ENCODE measurements around the gene PA2G4.
"Not testable (repeated sequence)": the region's sequence is repeated elsewhere in the genome, so short reads cannot be mapped to it uniquely, and the experiment has no call there.

Gene PA2G4

DNA sequence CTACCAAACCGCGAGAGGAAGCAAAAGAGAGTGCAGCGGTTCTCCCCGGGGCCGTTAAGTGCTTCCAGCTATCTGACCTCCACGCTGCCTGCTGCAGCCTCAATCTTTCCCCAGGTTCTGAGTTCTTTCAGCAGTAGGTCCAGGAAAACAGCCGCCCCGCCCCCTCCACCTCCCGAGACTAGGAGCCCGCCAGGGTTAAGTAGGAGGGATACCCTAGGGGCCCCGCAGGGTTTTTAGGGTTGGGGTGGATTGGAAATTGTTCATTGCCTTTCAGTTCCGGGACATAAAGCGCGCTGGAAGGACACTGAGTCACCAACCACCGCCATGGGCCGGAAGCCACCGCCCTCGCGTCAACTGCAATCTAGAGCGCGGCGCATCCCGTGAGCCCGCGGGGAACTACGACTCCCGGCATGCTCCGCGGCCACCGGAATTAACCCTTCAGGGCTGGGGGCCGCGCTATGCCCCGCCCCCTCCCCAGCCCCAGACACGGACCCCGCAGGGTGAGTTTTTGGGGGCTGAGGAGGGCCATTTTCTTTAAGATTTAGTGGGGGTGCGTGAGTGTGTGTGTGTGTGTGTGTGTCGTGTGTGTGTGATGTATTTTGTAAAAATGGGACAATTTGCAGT lies 47.9 kb downstream of the PA2G4 start, which contains the start of gene MYL6B:
TSS of gene MYL6B (plus strand) at position 456 of the 624 bp plus-strand sequence. CDS start 1,332 bp downstream, outside the sequence.
- in situ Hi-C loops (cut with MboI; ENCODE audit: low sequenced_read_pairs) = no loop called here

DNA sequence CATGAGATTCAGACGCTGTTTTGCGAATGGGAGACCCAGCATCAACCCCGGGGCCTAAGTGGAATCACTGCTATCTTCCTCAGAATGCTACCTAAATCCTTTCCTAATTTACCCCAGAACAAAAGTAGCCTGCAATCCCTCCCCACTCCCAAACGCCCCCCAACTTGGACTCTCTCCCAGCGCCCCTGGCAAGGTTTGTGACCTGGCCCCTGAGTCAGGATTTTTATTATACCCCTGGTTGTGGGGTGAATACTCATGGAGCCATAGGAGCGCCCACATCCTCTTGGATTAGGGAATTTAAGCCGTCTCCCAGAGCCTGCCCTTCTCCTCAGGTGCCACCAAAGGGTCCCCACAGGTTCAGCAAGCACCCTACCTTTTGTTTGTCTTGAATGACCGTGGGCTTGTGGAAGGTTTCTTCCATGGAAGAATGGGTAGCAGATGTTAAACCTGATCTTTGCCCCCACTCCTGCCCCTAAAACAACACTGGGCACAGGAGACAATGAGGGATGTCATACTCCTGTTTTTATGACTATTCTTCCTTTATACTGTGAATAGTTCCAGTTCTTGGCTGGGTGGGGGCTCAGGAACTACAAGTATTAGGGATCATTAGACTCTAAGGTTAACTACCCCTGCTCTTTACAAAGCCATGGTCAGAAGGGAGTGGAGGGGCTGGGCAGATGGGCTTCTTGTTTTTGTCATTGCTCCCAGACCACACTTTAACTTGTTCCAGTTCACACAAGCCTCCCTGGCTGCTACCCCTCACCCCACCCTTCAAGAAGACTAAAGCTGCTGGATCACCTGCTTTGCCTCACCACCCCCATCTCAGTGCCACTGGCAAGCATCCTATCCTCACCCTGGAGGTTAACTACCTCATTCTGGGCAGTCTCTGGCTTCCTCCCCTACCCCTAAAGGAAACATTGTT lies 48.7 kb downstream of the PA2G4 start:
- in situ Hi-C loops (cut with MboI; ENCODE audit: low sequenced_read_pairs) = no loop called here

DNA sequence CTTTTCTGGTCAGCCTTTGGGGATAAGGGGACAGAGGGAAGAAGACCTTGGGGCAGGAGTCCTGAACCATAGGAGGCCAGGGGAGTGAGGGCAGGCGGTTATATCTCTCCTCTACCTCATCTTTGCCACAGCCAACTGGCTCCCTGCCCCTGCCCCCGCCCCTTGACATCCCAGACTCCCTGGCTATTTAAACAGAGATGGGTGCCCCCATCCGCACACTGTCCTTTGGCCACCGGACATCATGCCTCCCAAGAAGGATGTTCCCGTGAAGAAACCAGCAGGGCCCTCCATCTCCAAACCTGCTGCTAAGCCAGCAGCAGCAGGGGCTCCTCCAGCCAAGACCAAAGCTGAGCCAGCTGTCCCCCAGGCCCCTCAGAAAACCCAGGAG lies 49.3 kb downstream of the PA2G4 start:
- in situ Hi-C loops (cut with MboI; ENCODE audit: low sequenced_read_pairs) = no loop called here

DNA sequence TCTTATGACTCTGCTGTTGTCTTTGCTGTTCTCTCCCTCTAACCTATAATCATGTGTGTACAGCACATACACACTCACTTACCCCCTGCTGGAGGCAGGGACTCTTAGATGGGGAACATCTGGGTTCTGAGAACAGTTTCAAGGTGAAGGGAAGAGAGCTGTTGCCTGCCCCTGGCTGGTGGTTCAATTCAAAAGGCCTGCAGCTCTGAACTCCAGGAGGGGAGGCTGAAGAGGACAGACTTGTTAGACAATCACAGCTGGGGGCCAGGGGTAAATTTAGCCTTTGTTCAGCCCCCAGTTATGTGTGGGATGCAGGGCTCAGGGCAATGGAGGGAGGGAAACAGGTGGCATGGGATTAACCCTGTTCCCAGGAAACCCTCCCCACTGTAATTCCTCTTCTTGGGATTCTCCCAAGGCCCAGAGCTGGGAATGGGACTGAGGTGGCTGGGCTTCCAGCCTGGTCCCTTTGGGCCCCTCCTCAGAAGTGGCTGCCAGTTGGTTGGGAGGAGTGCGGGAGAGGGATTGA lies 50.0 kb downstream of the PA2G4 start:
- in situ Hi-C loops (cut with MboI; ENCODE audit: low sequenced_read_pairs) = no loop called here

DNA sequence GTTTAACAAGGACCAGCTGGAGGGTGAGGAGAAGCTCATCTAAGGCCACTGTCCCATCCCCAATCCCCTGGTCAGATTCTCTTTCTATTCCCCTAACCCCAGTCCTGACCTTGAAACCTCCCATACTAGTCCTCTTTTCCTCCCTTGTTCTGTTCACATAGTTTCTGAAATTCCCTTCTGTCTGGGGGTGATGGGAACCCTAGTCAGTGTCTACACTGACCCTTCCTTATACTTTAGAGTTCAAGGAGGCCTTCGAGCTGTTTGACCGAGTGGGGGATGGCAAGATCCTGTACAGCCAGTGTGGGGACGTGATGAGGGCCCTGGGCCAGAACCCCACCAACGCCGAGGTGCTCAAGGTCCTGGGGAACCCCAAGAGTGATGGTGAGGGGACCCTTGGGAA lies 50.5 kb downstream of the PA2G4 start:
- in situ Hi-C loops (cut with MboI; ENCODE audit: low sequenced_read_pairs) = no loop called here

DNA sequence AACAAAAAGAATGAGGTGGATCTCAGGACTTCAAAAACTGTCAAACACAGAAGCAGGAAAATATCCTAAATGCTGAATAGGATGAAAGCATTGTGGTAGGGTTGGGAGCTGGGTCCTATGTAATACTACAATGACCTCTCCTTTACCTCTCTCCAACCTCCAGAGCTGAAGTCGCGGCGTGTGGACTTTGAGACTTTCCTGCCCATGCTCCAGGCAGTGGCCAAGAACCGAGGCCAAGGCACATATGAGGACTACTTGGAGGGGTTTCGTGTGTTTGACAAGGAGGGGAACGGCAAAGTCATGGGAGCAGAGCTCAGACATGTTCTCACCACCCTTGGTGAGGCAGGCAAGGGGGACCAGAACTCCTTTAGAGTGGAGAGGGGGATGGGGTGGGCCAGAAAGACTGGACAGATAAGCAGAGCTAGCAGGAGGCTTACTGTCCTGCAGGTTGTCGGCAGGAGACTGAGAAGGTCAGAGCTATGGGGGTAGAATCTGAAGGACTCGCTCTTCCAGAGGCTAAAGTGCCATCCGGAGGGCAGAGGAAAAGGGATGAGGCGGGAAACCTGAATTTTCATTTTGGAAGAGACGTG lies 51.0 kb downstream of the PA2G4 start:
- in situ Hi-C loops (cut with MboI; ENCODE audit: low sequenced_read_pairs) = no loop called here

DNA sequence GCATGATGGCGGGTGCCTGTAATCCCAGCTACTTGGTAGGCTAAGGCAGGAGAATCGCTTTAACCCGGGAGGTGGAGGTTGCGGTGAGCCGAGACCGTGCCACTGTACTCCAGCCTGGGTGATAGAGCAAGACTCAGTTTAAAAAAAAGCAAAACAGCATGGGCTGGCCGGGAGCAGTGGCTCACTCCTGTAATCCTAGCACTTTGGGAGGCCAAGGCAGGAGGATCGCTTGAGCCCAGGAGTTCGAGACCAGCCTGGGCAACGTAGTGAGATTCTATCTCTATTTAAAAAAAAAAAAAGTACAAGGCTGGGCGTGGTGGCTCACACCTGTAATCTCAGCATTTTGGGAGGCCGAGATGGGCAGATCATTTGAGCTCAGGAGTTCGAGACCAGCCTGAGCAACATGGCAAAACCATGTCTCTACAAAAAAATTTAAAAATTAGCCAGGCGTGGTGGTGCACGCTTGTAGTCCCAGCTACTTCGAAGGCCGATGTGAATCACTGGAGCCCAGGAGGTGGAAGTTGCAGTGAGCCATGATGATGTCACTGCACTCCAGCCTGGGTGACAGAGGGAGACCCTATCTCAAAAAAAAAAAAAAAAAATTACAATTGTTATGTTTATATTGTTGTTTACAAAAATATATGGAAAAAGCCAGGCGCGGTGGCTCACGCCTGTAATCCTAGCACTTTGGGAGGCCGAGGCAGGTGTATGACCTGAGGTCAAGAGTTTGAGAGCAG lies 52.3 kb downstream of the PA2G4 start:
- in situ Hi-C loops (cut with MboI; ENCODE audit: low sequenced_read_pairs) = not testable (repeated sequence)

DNA sequence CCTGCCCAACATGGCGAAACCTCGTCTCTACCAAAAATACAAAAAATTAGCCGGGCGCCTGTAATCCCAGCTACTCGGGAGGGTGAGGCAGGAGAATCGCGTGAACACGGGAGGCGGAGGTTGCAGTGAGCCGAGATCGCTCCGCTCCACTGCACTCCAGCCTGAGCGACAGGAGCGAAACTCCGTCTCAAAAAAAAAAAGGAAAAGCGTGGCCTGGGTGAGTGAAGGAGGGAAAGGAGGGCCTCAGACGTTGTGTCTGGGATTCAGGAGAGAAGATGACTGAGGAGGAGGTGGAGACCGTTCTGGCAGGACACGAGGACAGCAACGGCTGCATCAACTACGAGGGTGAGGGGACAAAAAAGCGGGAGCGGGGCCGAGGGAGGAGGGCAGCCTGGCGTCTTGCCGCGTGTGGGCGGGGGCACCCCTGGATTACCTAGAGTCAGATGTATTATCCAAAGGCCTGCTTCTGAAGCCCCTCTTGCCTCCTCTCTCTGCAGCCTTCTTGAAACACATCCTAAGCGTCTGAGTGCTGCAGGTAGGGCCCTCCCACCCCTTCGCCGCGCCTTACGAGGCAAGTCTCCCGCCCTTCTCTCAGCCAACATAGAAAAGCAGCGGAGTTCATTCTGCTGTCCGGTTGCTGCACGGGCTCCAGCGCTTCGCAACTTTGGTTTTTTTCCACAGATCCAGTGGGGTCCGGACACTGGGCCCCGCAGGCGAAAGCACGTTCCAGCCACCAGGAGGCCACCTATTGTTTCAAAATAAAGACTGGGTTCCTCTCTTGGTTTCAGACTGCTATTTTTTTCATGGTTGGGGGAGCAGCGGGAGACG lies 53.1 kb downstream of the PA2G4 start:
- in situ Hi-C loops (cut with MboI; ENCODE audit: low sequenced_read_pairs) = no loop called here

DNA sequence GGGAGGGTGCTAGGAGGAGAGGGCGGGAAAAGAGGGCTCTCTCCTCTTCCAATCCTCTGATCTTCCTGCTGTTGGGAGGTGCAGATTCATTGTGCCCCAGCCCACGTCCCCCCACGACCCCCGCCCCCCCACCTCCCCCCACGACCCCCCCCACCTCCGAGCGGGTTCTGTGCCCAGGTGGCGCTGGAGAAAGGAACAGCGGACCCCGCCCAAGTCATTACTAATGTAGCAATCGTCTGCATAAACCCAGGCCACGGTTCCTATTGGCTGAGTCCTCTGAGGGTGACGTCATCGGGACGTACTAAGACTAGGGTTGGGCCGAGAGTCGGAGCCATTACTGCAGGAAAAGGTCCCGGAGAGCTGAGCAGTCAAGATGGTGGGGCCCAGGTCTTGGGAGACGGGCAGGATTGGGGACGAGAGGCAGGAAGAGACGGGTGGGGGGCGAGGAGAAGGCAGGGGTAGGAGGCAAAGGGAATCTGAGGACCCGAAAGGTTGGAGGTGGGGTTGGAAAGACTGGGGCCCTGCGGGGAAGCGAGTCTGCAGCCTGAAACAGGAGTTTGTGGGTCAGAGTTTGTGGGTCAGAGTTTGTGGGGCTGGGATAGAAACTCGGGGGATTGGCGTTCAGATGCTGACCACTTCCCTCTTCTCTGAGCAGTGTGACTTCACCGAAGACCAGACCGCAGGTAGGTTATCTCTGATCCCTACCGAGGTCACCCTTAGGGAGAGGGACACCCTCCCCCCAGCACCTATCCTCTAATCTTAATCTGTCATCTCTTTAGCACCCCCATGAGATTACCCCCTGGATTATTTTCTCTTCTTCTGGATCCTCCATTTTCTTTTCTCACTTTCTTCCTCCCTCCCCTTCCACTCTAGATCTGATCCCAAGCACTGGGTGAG lies 53.9 kb downstream of the PA2G4 start, which contains the start of gene MYL6:
TSS of gene MYL6 (plus strand) at position 331 of the 897 bp plus-strand sequence. CDS start at position 374, 43 bp downstream.
- in situ Hi-C loops (cut with MboI; ENCODE audit: low sequenced_read_pairs) = no loop called here

DNA sequence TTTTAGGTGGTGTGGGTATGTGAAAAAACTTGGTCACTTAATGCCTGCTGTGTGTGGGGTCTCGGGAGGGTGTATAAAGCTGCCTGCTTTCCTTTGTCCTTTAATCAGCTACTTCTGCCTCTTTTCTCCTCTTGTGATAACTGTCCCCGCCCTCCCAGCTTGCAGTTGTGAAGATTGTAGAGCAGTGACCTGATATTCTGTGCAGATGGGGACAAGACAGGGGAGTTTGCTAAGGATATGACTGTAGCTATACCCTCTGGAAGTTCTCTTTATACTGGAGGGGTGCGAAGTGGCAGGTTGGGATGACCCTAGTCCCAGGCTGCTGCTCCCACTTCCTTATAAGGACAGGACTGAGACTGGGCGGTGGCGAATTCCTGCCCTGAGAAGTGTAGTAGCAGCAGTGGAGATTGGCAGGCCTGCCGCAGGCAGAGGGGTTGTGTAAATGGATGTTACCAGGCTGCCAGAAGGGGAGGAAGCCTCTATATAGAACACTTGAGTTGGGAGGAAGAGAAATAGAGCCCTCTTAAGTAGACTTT lies 54.6 kb downstream of the PA2G4 start:
- in situ Hi-C loops (cut with MboI; ENCODE audit: low sequenced_read_pairs) = no loop called here

DNA sequence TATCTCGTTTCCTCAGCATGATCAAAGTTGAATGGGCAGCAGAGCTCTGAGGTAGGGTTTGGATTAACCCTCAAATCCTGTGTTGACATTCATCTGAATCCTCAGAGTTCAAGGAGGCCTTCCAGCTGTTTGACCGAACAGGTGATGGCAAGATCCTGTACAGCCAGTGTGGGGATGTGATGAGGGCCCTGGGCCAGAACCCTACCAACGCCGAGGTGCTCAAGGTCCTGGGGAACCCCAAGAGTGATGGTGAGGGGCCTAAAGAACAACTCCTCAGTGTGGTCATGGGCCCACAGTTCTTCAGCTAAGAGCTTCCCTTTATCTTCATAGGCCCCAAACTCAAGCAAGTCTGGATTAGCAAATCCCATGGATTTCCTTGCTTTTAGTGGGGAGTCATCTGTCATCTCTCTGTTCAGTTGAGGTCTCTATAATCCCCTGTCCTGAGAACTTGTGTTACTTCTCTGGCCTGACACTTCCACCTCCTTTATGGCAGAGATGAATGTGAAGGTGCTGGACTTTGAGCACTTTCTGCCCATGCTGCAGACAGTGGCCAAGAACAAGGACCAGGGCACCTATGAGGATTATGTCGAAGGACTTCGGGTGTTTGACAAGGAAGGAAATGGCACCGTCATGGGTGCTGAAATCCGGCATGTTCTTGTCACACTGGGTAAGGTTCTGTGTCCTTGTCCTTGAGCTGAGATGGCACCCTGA lies 55.3 kb downstream of the PA2G4 start:
- in situ Hi-C loops (cut with MboI; ENCODE audit: low sequenced_read_pairs) = no loop called here

DNA sequence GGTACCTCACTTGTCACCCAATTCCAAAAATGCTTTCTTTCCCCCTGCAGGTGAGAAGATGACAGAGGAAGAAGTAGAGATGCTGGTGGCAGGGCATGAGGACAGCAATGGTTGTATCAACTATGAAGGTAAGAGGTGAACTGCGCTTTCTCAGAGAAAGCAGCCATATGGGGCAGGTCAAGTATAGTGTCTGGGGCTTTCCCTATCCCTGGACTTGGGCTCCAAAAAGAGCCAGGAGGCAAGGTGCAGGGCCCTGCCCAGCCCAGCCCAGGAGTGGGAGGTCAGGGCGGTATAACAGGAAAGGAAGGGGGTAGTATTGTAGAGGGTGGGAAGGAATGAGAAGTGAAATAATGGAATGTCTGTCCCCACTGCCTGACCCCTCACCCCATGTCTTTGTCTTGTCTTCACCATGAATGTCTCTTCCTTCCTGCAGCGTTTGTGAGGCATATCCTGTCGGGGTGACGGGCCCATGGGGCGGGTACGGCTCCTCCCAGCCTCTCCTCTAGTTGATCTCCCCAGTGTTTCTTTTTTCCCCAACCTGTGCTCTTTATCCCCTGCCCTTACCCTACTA lies 55.9 kb downstream of the PA2G4 start:
- in situ Hi-C loops (cut with MboI; ENCODE audit: low sequenced_read_pairs) = no loop called here

DNA sequence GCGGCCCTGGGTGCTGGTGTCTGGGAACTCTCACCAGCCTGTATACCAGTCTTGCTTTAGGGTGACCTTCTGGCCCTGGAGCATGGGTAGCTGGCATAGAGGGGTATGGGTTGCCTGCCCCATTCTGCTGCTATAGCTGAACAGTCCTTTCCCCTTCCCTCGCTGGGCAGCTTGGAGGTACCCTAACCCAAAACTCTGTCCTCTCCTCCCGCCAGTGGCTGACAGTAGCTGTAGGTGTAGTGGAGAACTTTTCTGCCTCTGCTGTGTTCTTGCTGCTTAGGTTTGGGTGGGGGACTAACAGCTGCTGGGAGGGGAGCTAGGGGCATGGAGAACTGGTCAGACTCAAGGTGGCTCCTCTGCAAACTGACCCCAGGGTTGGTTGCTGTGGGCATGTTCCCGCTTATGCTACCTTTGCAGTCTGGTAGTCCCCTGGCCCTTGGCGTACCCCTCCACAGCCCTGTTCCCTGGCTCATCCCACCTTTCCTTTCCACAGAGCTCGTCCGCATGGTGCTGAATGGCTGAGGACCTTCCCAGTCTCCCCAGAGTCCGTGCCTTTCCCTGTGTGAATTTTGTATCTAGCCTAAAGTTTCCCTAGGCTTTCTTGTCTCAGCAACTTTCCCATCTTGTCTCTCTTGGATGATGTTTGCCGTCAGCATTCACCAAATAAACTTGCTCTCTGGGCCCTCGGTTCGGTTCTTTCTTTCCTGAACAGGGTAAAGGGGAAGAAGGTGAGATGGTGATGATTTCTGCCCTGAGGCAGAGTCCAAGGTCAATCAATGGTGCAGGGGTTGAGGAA lies 56.7 kb downstream of the PA2G4 start:
- in situ Hi-C loops (cut with MboI; ENCODE audit: low sequenced_read_pairs) = no loop called here

DNA sequence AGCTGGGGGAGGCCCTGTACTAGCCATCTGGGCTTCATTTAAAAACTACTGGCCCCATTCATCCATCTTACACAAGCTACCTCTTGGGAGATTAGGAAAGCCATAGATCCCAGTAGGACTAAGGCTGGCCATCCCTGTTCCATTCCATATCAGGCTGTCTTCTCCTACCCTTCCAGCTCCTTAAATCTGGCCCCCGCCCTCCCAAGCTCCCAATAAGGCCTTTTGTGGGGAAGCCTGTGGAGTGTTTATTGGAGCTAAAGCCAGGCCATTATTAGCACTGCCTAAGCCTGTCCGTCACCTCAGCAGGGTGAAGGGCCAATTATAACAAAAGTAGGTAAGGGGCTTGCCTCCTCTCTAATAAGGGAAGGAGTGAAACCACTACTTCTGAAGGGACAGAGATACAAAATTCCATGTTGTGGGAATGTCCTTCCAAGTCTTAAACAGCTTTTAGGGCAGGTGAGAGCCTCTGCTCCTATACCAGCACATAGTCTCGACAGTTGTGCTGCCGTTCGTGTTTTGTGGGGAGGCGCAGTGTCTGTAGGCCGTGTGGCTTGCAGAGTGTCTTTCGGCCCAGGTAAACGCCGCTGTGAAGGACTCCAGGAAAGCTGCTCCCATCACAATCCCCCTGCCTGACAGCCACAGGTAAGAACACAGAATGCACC lies 57.5 kb downstream of the PA2G4 start:
- in situ Hi-C loops (cut with MboI; ENCODE audit: low sequenced_read_pairs) = no loop called here

DNA sequence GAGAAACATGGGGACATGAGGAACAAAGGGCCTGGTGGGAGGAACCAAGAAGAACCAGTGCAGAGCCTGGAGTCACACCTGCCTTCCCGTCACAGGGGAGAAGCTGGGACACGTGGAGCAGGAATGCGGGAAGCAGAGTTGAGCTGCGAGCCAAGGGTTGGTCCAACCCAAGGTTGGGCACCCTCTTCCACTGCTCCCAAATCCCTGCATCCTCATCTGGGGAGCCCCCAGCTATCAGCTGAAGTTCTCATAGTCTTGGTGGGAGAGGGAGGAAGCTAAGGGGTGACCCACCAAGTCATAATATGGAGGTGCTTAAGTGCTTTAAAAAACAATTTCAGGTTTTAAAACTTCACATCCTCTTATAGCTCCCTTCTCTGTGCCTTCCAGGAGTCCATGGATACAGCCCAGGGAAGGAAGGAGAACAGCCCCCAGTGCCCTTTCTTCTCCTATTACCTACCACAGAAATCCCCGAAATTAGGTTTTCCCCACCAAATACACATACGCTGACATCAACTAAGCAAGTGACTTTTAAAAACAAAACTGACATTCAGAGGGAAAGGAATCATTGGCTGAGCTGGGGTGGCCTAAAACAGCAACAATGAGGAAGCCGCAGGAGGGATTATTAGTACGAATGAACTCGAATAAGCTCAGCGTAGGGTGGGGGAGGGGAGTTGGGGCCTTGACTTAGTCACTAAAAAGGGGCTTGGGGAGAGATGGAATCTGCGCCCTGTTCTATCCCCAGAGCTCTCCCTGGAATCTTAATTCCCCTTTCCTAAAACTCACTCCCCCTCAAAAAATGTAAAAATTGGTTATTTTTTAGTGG lies 58.3 kb downstream of the PA2G4 start:
- in situ Hi-C loops (cut with MboI; ENCODE audit: low sequenced_read_pairs) = no loop called here
